ENCODE data around the gene GPR160. TPM values are rescaled to one million over a fixed set of nuclear protein-coding genes. Genes with fewer than 3 reads are reported as not detected.

The GPR160 gene
- total and polyA plus RNA-seq, 9 donors = 0.35 to 6.1 (median 0.97) TPM

DNA sequence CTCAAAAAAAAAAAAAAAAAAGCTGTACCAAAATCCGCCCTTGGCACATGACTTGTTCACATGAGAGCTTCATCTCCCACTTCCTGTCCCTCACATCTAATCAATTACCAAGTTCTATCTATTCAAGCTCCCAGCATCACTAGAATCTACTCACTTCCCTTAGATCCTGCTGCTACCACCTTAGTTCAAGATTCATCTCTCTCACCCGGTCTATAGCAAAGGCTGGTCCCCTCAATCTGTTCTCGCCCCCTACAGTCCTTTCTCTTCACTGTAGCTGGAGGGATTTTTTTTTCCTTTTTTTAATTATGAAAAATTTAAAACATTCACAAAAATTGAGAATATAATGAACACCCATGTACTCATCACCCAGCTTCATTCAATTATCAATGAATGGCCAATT lies 16.7 kb upstream of the GPR160 start:
- Histone ChIP-seq H3K27ac (no peak overlapping the region), H3K4me1 (ENCODE audit: insufficient read depth) (no peaks in the 10 kb centered on the region), H3K9me3 (no peaks in the 10 kb centered on the region), H3K27me3 (no peaks in the 10 kb centered on the region), H3K4me3 (no peak overlapping the region), H3K36me3 (no peaks in the 10 kb centered on the region)
- 69 to 82% (median 74%) methylated on average over 3 of the region's 3 CpGs for WGBS, 3 donors
- no peak for DNase-seq
- intact Hi-C loops (cut with DNase I) = no loop called here
- TF ChIP-seq POLR2A (IDR thresholded peaks at IDR 0.05) (no peak), EP300 (IDR thresholded peaks at IDR 0.05) (no peak), CTCF (IDR thresholded peaks at IDR 0.05) (no peak)

- 88 to 89% (median 89%) methylated on average over 4 of the region's 4 CpGs for WGBS, 3 donors
- no peaks in the 10 kb centered on the region for H3K9me3 ChIP-seq
- H3K4me1 ChIP-seq (ENCODE audit: insufficient read depth) = no peaks in the 10 kb centered on the region
- no peaks in the 10 kb centered on the region for H3K27me3 ChIP-seq
- no peaks in the 10 kb centered on the region for H3K36me3 ChIP-seq
- H3K27ac ChIP-seq = no peak overlapping the region
- no peak for DNase-seq
- no peak overlapping the region for H3K4me3 ChIP-seq
- no peak for TF ChIP-seq CTCF (IDR thresholded peaks at IDR 0.05)
- no peak for TF ChIP-seq POLR2A (IDR thresholded peaks at IDR 0.05)
- no peak for TF ChIP-seq EP300 (IDR thresholded peaks at IDR 0.05)
- intact Hi-C loops (cut with DNase I) = no loop called here
These were observed 15.5 kb upstream of the GPR160 start for GRCh38 chr3:170022336-170022735.

DNA sequence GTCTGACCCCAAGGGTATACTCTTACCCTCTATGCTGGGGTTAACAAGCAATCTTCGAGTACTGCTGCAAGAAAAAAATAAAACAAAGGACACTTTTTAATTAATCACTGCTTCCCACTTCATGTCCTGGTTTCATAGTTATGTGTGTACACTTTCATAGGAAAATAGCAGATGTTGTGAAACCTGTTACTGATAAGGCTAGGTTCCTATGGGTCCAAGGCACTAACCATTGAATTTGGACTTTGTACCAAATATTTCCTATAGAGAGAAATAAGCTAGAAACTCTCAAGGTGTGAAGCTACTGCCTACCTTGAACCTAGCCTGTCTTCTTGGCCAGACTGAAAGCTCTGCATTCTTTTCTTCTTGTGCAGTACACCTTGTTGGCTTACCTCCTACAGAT lies 14.6 kb upstream of the GPR160 start:
- intact Hi-C loops (cut with DNase I) = no loop called here
- Histone ChIP-seq H3K27ac (no peak overlapping the region), H3K36me3 (no peaks in the 10 kb centered on the region), H3K27me3 (no peaks in the 10 kb centered on the region), H3K9me3 (no peaks in the 10 kb centered on the region), H3K4me3 (no peak overlapping the region), H3K4me1 (ENCODE audit: insufficient read depth) (no peaks in the 10 kb centered on the region)
- no peak for TF ChIP-seq CTCF (IDR thresholded peaks at IDR 0.05)
- no peak for TF ChIP-seq EP300 (IDR thresholded peaks at IDR 0.05)
- TF ChIP-seq POLR2A (IDR thresholded peaks at IDR 0.05) = no peak
- no peak for DNase-seq
- WGBS, 3 donors = 71 to 79% (median 72%) methylated on average over 1 of the region's 1 CpG

DNA sequence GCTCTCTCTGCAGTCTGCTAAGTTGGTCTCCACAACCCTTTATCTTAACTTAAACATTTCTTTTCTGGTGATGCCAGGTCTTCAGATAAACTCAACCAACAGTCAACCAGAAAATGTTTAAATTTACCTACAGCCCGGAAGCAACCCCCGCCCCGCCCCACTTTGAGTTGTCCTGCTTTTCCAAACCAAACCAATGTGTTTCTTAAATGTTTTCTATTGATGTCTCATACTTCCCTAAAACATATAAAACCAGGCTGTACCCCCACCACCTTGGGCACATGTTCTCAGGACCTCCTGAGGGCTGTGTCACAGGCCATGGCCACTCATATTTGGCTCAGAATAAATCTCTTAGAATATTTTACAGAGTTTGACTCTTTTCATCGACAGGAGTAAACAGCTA lies 13.2 kb upstream of the GPR160 start:
- intact Hi-C loops (cut with DNase I) = no loop called here
- TF ChIP-seq EP300 (IDR thresholded peaks at IDR 0.05) (no peak), CTCF (IDR thresholded peaks at IDR 0.05) (no peak), POLR2A (IDR thresholded peaks at IDR 0.05) (no peak)
- no peaks in the 10 kb centered on the region for H3K36me3 ChIP-seq
- WGBS, 3 donors = 92 to 96% (median 92%) methylated on average over 4 of the region's 4 CpGs
- no peak for DNase-seq
- H3K27ac ChIP-seq = no peak overlapping the region
- H3K4me1 ChIP-seq (ENCODE audit: insufficient read depth) = no peaks in the 10 kb centered on the region
- no peak overlapping the region for H3K4me3 ChIP-seq
- H3K9me3 ChIP-seq = no peaks in the 10 kb centered on the region
- no peaks in the 10 kb centered on the region for H3K27me3 ChIP-seq
